ENCODE data around the gene STRA8.

GRCh38 chr7:135272303-135272702 lies 38.7 kb downstream of the STRA8 start:
- TF ChIP-seq POLR2A (IDR thresholded peaks at IDR 0.05; ENCODE audit: low read depth, low read length) = no peak
- no peak for TF ChIP-seq POLR2AphosphoS5 (IDR thresholded peaks at IDR 0.05; ENCODE audit: low read depth, low read length)
- no peak for TF ChIP-seq TAF1 (IDR thresholded peaks at IDR 0.05; ENCODE audit: low read depth, low read length)
